ENCODE results near the gene SCNM1. TPM values are rescaled to one million over a fixed set of nuclear protein-coding genes. Genes with fewer than 3 reads are reported as not detected.
A peak's percentile ranks its signal among the peaks of the same experiment; 100 is the strongest.

The SCNM1 gene
- total and polyA plus RNA-seq, 2 donors from 2014 or later: 33.4 to 57.7 TPM

- Histone ChIP-seq H3K27me3 (ENCODE audit: control insufficient read depth, insufficient read depth, low read length) (no peaks in the 10 kb centered on the region), H3K36me3 (ENCODE audit: control insufficient read depth in 2 of 3, insufficient read depth in 3 of 3, low read length in 3 of 3) (peaks cover 3 to 26% (median 18%) of the 10 kb centered on the region in 3 donors), H3K4me1 (ENCODE audit: control insufficient read depth in 2 of 3, insufficient read depth in 2 of 3, low read depth in 1 of 3, low read length in 3 of 3) (no peaks in the 10 kb centered on the region), H3K27ac (ENCODE audit: low read depth in 2 of 2, low read length in 2 of 2) (peak within 1 kb of the TSS in 1 of 2 donors; percentile 47), H3K9ac (ENCODE audit: low read length in 3 of 3) (peak within 1 kb of the TSS in 1 of 3 donors; percentile 34), H3K9me3 (ENCODE audit: control insufficient read depth in 2 of 3, insufficient read depth in 1 of 3, low read length in 3 of 3) (no peaks in the 10 kb centered on the region), H3K4me3 (ENCODE audit: low read length in 3 of 3) (peak within 1 kb of the TSS in 1 of 3 donors; percentile 47)
- intact Hi-C loops (cut with DNase I): loop anchor here (10.0 kb wide), 1 partner anchor 52 kb away; no protein-coding TSS in a partner anchor
- TF ChIP-seq CTCF (IDR thresholded peaks at IDR 0.05; ENCODE audit: borderline replicate concordance, extremely low read depth, insufficient read depth): no peak
- FAIRE-seq: no peak
- DNase-seq: peak in 1 of 5 donors; percentile 77
Measured at GRCh38 chr1:151156515-151156819, 9.5 kb upstream of the SCNM1 start, which contains the start of gene TNFAIP8L2. TNFAIP8L2 (plus strand) TSS chr1:151156649; CDS start chr1:151158698, 2,049 bp downstream.

- Histone ChIP-seq H3K9ac (ENCODE audit: low read length in 3 of 3) (no peak overlapping the region), H3K9me3 (ENCODE audit: control insufficient read depth in 2 of 3, insufficient read depth in 1 of 3, low read length in 3 of 3) (no peaks in the 10 kb centered on the region), H3K27ac (ENCODE audit: low read depth in 2 of 2, low read length in 2 of 2) (peak overlapping the region in 1 of 2 donors; percentile 47), H3K4me3 (ENCODE audit: low read length in 3 of 3) (peak overlapping the region in 1 of 3 donors; percentile 47), H3K27me3 (ENCODE audit: control insufficient read depth, insufficient read depth, low read length) (no peaks in the 10 kb centered on the region), H3K36me3 (ENCODE audit: control insufficient read depth in 2 of 3, insufficient read depth in 3 of 3, low read length in 3 of 3) (peaks cover 6 to 26% (median 20%) of the 10 kb centered on the region in 3 donors), H3K4me1 (ENCODE audit: control insufficient read depth in 2 of 3, insufficient read depth in 2 of 3, low read depth in 1 of 3, low read length in 3 of 3) (no peaks in the 10 kb centered on the region)
- intact Hi-C loops (cut with DNase I): loop anchor here (10.0 kb wide), 1 partner anchor 52 kb away; no protein-coding TSS in a partner anchor
- FAIRE-seq (no peak), DNase-seq (peak in 1 of 5 donors; percentile 55)
- no peak for TF ChIP-seq CTCF (IDR thresholded peaks at IDR 0.05; ENCODE audit: borderline replicate concordance, extremely low read depth, insufficient read depth)
Measured at GRCh38 chr1:151157067-151157531, 8.8 kb upstream of the SCNM1 start.

- H3K36me3 ChIP-seq (ENCODE audit: control insufficient read depth in 2 of 3, insufficient read depth in 3 of 3, low read length in 3 of 3): peaks cover 6 to 26% (median 20%) of the 10 kb centered on the region in 3 donors
- no peaks in the 10 kb centered on the region for H3K4me1 ChIP-seq (ENCODE audit: control insufficient read depth in 2 of 3, insufficient read depth in 2 of 3, low read depth in 1 of 3, low read length in 3 of 3)
- no peak overlapping the region for H3K4me3 ChIP-seq (ENCODE audit: low read length in 3 of 3)
- no peak overlapping the region for H3K9ac ChIP-seq (ENCODE audit: low read length in 3 of 3)
- H3K27ac ChIP-seq (ENCODE audit: low read depth in 2 of 2, low read length in 2 of 2): no peak overlapping the region
- no peaks in the 10 kb centered on the region for H3K9me3 ChIP-seq (ENCODE audit: control insufficient read depth in 2 of 3, insufficient read depth in 1 of 3, low read length in 3 of 3)
- no peak for TF ChIP-seq CTCF (IDR thresholded peaks at IDR 0.05; ENCODE audit: borderline replicate concordance, extremely low read depth, insufficient read depth)
- DNase-seq (no peak), FAIRE-seq (no peak)
- H3K27me3 ChIP-seq (ENCODE audit: control insufficient read depth, insufficient read depth, low read length): no peaks in the 10 kb centered on the region
- intact Hi-C loops (cut with DNase I): loop anchor here (10.0 kb wide), 1 partner anchor 54 kb away; no protein-coding TSS in a partner anchor
Measured at GRCh38 chr1:151158326-151158725, 7.6 kb upstream of the SCNM1 start.
